ENCODE data around the gene PDF. TPM values are rescaled to one million over a fixed set of nuclear protein-coding genes. Genes with fewer than 3 reads are reported as not detected.

PDF gene
- total RNA-seq, 1 donor, result 14.8 TPM

- peak; percentile 39 to 83 (median 60) for DNase-seq (ENCODE audit: low read depth in 2 of 3, low spot score in 2 of 3)
Observed at GRCh38 chr16:69286941-69287713, 43.3 kb downstream of the PDF start.

GRCh38 chr16:69285240-69285639 lies 45.1 kb downstream of the PDF start:
- no peak for DNase-seq (ENCODE audit: low read depth in 2 of 3, low spot score in 2 of 3)

GRCh38 chr16:69283851-69284250 lies 46.5 kb downstream of the PDF start:
- no peak for DNase-seq (ENCODE audit: low read depth in 2 of 3, low spot score in 2 of 3)

GRCh38 chr16:69277413-69277812 lies 53.0 kb downstream of the PDF start:
- no peak for DNase-seq (ENCODE audit: low read depth in 2 of 3, low spot score in 2 of 3)

Other genes with a start within 250 kb of the PDF start
- gene HAS3, start 224.9 kb downstream of the PDF start, total RNA-seq, result 0.81 TPM
- 92.6 TPM for gene CHTF8, start 198.0 kb downstream of the PDF start, total RNA-seq
- 21.5 TPM for gene UTP4, start 197.9 kb downstream of the PDF start, total RNA-seq
- gene SNTB2, start 143.4 kb downstream of the PDF start, total RNA-seq, result 2.4 TPM
- 23.2 TPM for gene VPS4A, start 19.2 kb downstream of the PDF start, total RNA-seq
- gene COG8, start 9.0 kb upstream of the PDF start, total RNA-seq, result 57.9 TPM
- gene NIP7, start 9.2 kb upstream of the PDF start, total RNA-seq, result 10.8 TPM
- under 0.01 TPM for gene TMED6, start 21.2 kb upstream of the PDF start, total RNA-seq
- gene TERF2, start 55.4 kb upstream of the PDF start, total RNA-seq, result 19.9 TPM
- 64.1 TPM for gene CYB5B, start 94.0 kb upstream of the PDF start, total RNA-seq
- gene NFAT5, start 235.4 kb upstream of the PDF start, total RNA-seq, result 21.3 TPM

All from hematopoietic multipotent progenitor cell (in vitro differentiated cells).